Measurements from ENCODE around the gene STK38.
"Not testable (repeated sequence)": the region's sequence is repeated elsewhere in the genome, so short reads cannot be mapped to it uniquely, and the experiment has no call there.

STK38 gene

GRCh38 chr6:36546920-36547645 lies at the start of gene STK38:
Gene STK38 (minus strand): TSS chr6:36547479. CDS start chr6:36540202, 7,277 bp downstream.
- H3K36me3 ChIP-seq (ENCODE audit: insufficient read depth, low read length): no peaks in the 10 kb centered on the region
- H3K4me3 ChIP-seq (ENCODE audit: low read depth, low read length): peak within 1 kb of the TSS; percentile 83
- H2AFZ ChIP-seq (ENCODE audit: low read length, unreplicated experiment): peak within 1 kb of the TSS; percentile 60
- H3K27me3 ChIP-seq (ENCODE audit: insufficient read depth, low read length): no peaks in the 10 kb centered on the region
- H3K79me2 ChIP-seq (ENCODE audit: control insufficient read depth, insufficient read depth, low read length, unreplicated experiment): peaks cover 42% of the 10 kb centered on the region
- peaks cover 29% of the 10 kb centered on the region for H3K4me1 ChIP-seq (ENCODE audit: control insufficient read depth, insufficient read depth, low read length, unreplicated experiment)
- H3K27ac ChIP-seq (ENCODE audit: low read depth, low read length): peak within 1 kb of the TSS; percentile 67

GRCh38 chr6:36596356-36596755 lies 49.1 kb upstream of the STK38 start:
- Histone ChIP-seq H3K4me3 (ENCODE audit: low read depth, low read length) (peak overlapping the region; percentile 95), H3K36me3 (ENCODE audit: insufficient read depth, low read length) (peaks cover 57% of the 10 kb centered on the region), H3K27me3 (ENCODE audit: insufficient read depth, low read length) (no peaks in the 10 kb centered on the region), H3K27ac (ENCODE audit: low read depth, low read length) (peak overlapping the region; percentile 98; the same call in 1 of the 2 replicates), H2AFZ (ENCODE audit: low read length, unreplicated experiment) (no peak overlapping the region), H3K79me2 (ENCODE audit: control insufficient read depth, insufficient read depth, low read length, unreplicated experiment) (peaks cover 71% of the 10 kb centered on the region), H3K4me1 (ENCODE audit: control insufficient read depth, insufficient read depth, low read length, unreplicated experiment) (peaks cover 35% of the 10 kb centered on the region)

DNA sequence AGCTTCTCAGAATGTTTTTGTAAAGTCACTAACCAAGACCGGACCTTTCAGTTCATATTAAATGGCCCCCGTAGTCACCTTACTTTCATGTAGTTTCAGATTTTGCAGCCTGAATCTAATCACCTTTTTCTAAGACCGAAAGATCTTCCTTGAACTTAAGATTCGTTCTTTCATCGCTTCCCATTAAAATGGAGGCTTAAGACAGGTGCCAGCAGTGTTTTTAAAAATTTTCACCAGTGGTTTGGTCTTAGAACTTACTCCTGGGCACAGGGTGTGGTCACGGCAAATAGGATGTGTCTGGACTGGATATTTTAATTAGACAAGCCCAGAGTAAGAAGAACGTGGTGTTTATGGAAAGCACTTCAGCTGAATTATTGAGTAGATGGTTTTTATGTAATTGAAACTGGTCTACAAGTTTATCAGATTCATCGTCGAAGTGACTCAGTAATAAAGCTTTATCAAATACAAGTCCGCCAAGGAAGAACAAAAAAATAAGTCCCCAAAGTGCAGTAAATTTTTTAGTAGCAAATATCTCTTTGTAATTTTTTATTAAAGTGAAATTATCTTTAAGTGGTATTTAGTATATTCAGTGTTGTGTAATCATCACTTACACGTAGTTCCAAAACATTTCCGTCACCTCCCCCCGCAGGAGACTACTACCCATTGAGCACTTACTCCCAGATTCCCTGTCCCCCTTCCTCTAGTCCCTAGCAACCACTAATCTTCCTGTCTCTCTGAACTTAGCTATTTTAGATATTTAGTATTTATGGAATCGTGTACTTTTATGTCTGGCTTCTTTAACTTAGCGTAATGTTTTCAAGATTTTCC lies 47.8 kb upstream of the STK38 start:
- Histone ChIP-seq H3K36me3 (ENCODE audit: insufficient read depth, low read length) (peaks cover 49% of the 10 kb centered on the region), H3K4me3 (ENCODE audit: low read depth, low read length) (peak overlapping the region; percentile 95), H3K27me3 (ENCODE audit: insufficient read depth, low read length) (no peaks in the 10 kb centered on the region), H2AFZ (ENCODE audit: low read length, unreplicated experiment) (no peak overlapping the region), H3K79me2 (ENCODE audit: control insufficient read depth, insufficient read depth, low read length, unreplicated experiment) (peaks cover 59% of the 10 kb centered on the region), H3K27ac (ENCODE audit: low read depth, low read length) (peak overlapping the region; percentile 98), H3K4me1 (ENCODE audit: control insufficient read depth, insufficient read depth, low read length, unreplicated experiment) (peaks cover 27% of the 10 kb centered on the region)

GRCh38 chr6:36594029-36594815 lies 46.9 kb upstream of the STK38 start, which contains the start of gene SRSF3:
Gene SRSF3 (plus strand): TSS chr6:36594362. CDS start chr6:36596763, 2,401 bp downstream.
- Histone ChIP-seq H3K4me1 (ENCODE audit: control insufficient read depth, insufficient read depth, low read length, unreplicated experiment) (peaks cover 19% of the 10 kb centered on the region), H3K4me3 (ENCODE audit: low read depth, low read length) (peak within 1 kb of the TSS; percentile 95), H3K36me3 (ENCODE audit: insufficient read depth, low read length) (peaks cover 41% of the 10 kb centered on the region), H2AFZ (ENCODE audit: low read length, unreplicated experiment) (peak within 1 kb of the TSS; percentile 87), H3K27ac (ENCODE audit: low read depth, low read length) (peak within 1 kb of the TSS; percentile 98), H3K27me3 (ENCODE audit: insufficient read depth, low read length) (no peaks in the 10 kb centered on the region), H3K79me2 (ENCODE audit: control insufficient read depth, insufficient read depth, low read length, unreplicated experiment) (peaks cover 51% of the 10 kb centered on the region)

- H3K79me2 ChIP-seq (ENCODE audit: control insufficient read depth, insufficient read depth, low read length, unreplicated experiment): peaks cover 44% of the 10 kb centered on the region
- H3K27ac ChIP-seq (ENCODE audit: low read depth, low read length): peak overlapping the region; percentile 98
- peak overlapping the region; percentile 95 for H3K4me3 ChIP-seq (ENCODE audit: low read depth, low read length)
- H3K36me3 ChIP-seq (ENCODE audit: insufficient read depth, low read length): peaks cover 35% of the 10 kb centered on the region
- no peaks in the 10 kb centered on the region for H3K27me3 ChIP-seq (ENCODE audit: insufficient read depth, low read length)
- peaks cover 13% of the 10 kb centered on the region for H3K4me1 ChIP-seq (ENCODE audit: control insufficient read depth, insufficient read depth, low read length, unreplicated experiment)
- H2AFZ ChIP-seq (ENCODE audit: low read length, unreplicated experiment): peak overlapping the region; percentile 87
Observed at GRCh38 chr6:36593569-36594028, 46.3 kb upstream of the STK38 start.

DNA sequence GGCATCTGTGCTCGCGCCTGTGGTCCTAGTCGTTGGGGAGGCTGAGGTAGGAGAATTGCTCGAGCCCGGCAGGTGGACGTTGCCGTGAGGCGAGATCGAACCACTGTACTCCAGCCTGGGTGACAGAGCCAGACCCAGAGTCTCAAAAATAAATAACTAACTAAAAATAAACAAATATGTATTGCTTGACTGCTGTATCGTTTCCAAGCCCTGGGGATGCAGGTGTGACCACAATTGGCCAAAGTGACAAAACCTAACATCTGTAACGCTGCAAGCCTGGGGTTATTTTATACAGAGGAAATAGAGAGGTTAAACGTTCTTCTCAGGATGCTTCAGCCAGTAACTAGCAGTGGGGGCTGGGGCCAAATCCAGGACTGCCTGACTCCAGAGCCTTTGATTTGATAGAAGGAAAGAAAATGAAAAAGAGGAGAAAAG lies 45.0 kb upstream of the STK38 start:
- no peak overlapping the region for H3K4me3 ChIP-seq (ENCODE audit: low read depth, low read length)
- no peak overlapping the region for H3K27ac ChIP-seq (ENCODE audit: low read depth, low read length)
- H2AFZ ChIP-seq (ENCODE audit: low read length, unreplicated experiment): no peak overlapping the region
- no peaks in the 10 kb centered on the region for H3K27me3 ChIP-seq (ENCODE audit: insufficient read depth, low read length)
- H3K4me1 ChIP-seq (ENCODE audit: control insufficient read depth, insufficient read depth, low read length, unreplicated experiment): peaks cover 5% of the 10 kb centered on the region
- peaks cover 31% of the 10 kb centered on the region for H3K79me2 ChIP-seq (ENCODE audit: control insufficient read depth, insufficient read depth, low read length, unreplicated experiment)
- H3K36me3 ChIP-seq (ENCODE audit: insufficient read depth, low read length): peaks cover 22% of the 10 kb centered on the region

DNA sequence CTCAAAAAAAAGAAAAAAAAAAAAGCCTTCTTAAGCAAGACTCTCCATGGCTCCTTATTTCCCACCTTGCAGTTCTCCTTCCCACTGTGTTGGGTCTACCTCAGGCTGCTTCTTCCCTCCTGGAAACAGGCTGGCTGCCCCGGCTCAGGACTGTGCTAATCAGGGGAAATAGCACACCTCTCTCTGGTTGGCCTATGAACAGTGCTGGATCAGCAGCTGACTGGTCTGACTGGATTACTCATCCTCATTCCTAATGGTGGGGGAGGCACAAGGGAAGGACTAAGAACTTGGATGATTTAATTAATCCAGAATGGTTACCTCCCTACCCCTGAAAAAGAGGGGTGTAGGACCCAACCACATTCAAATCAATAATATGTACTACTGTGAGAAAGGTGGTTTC lies 43.0 kb upstream of the STK38 start:
- Histone ChIP-seq H3K4me1 (ENCODE audit: control insufficient read depth, insufficient read depth, low read length, unreplicated experiment) (peaks cover 6% of the 10 kb centered on the region), H3K4me3 (ENCODE audit: low read depth, low read length) (no peak overlapping the region), H3K36me3 (ENCODE audit: insufficient read depth, low read length) (peaks cover 4% of the 10 kb centered on the region), H3K27me3 (ENCODE audit: insufficient read depth, low read length) (no peaks in the 10 kb centered on the region), H3K27ac (ENCODE audit: low read depth, low read length) (no peak overlapping the region), H2AFZ (ENCODE audit: low read length, unreplicated experiment) (no peak overlapping the region), H3K79me2 (ENCODE audit: control insufficient read depth, insufficient read depth, low read length, unreplicated experiment) (peaks cover 11% of the 10 kb centered on the region)

DNA sequence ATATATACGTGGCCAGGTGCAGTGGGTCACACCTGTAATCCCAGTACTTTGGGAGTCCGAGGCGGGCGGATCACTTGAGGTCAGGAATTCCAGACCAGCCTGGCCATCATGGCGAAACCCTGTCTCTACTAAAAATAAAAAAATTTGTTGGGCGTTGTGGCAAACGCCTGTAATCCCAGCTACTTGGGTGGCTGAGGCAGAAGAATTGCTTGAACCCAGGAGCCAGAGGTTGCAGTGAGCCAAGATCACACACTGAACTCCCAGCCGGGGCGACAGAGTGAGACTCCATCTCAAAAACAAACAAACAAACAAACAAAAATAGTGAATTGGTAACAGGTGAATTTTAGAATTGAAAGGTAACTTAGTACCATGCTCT lies 41.7 kb upstream of the STK38 start:
- H3K4me3 ChIP-seq (ENCODE audit: low read depth, low read length); H3K4me1 ChIP-seq (ENCODE audit: control insufficient read depth, insufficient read depth, low read length, unreplicated experiment); H3K36me3 ChIP-seq (ENCODE audit: insufficient read depth, low read length); H3K27me3 ChIP-seq (ENCODE audit: insufficient read depth, low read length); H3K27ac ChIP-seq (ENCODE audit: low read depth, low read length); H2AFZ ChIP-seq (ENCODE audit: low read length, unreplicated experiment); H3K79me2 ChIP-seq (ENCODE audit: control insufficient read depth, insufficient read depth, low read length, unreplicated experiment): not testable (repeated sequence)

GRCh38 chr6:36586606-36587005 lies 39.3 kb upstream of the STK38 start:
- peaks cover 8% of the 10 kb centered on the region for H3K4me1 ChIP-seq (ENCODE audit: control insufficient read depth, insufficient read depth, low read length, unreplicated experiment)
- H3K36me3 ChIP-seq (ENCODE audit: insufficient read depth, low read length): no peaks in the 10 kb centered on the region
- no peak overlapping the region for H2AFZ ChIP-seq (ENCODE audit: low read length, unreplicated experiment)
- H3K79me2 ChIP-seq (ENCODE audit: control insufficient read depth, insufficient read depth, low read length, unreplicated experiment): no peaks in the 10 kb centered on the region
- H3K27ac ChIP-seq (ENCODE audit: low read depth, low read length): no peak overlapping the region
- H3K4me3 ChIP-seq (ENCODE audit: low read depth, low read length): no peak overlapping the region
- no peaks in the 10 kb centered on the region for H3K27me3 ChIP-seq (ENCODE audit: insufficient read depth, low read length)

- Histone ChIP-seq H3K27me3 (ENCODE audit: insufficient read depth, low read length) (no peaks in the 10 kb centered on the region), H3K4me1 (ENCODE audit: control insufficient read depth, insufficient read depth, low read length, unreplicated experiment) (peaks cover 30% of the 10 kb centered on the region), H3K79me2 (ENCODE audit: control insufficient read depth, insufficient read depth, low read length, unreplicated experiment) (no peaks in the 10 kb centered on the region), H3K36me3 (ENCODE audit: insufficient read depth, low read length) (no peaks in the 10 kb centered on the region), H3K27ac (ENCODE audit: low read depth, low read length) (no peak overlapping the region), H2AFZ (ENCODE audit: low read length, unreplicated experiment) (no peak overlapping the region), H3K4me3 (ENCODE audit: low read depth, low read length) (no peak overlapping the region)
Observed at GRCh38 chr6:36581716-36582115, 34.4 kb upstream of the STK38 start.
